HEK293T (cell line): ENCODE results near the gene MED1.
A peak's percentile ranks its signal among the peaks of the same experiment; 100 is the strongest.
"Not testable (repeated sequence)": the region's sequence is repeated elsewhere in the genome, so short reads cannot be mapped to it uniquely, and the experiment has no call there.

ENCODE experiments used
- CTCF ChIA-PET: fragments of 350-600 bp; formaldehyde crosslinking; extraction: SDS; loops from one replicate; lab custom pipeline; 2021; ENCODE audit warnings: antibody characterized with exemption, inconsistent platforms; lab: Yijun Ruan, JAX
- POLR2A ChIA-PET: fragments of 350-600 bp; formaldehyde crosslinking; extraction: SDS; loops from one replicate; lab custom pipeline; 2020; ENCODE audit warnings: antibody characterized with exemption, inconsistent platforms; lab: Yijun Ruan, JAX
- DNase-seq: peaks from one replicate; pipeline ENCODE4 v3.0.0; 2012; ENCODE audit warnings: mixed read lengths; ENCODE audit errors: extremely low spot score
- ARNT ChIP-seq: fragments of 450-650 bp; IDR thresholded peaks from 2 replicates; pipeline ENCODE4 v1.6.1; 2017; ENCODE audit warnings: mild to moderate bottlenecking
- BHLHE40 ChIP-seq: fragments of 450-650 bp; IDR thresholded peaks from 2 replicates; pipeline ENCODE4 v1.6.1; 2016; ENCODE audit warnings: mild to moderate bottlenecking, moderate library complexity, borderline replicate concordance
- CTBP1 ChIP-seq: fragments of 450-650 bp; IDR thresholded peaks from 2 replicates; pipeline ENCODE4 v1.6.1; 2016; ENCODE audit warnings: borderline replicate concordance
- ELF4 ChIP-seq: fragments of 450-650 bp; IDR thresholded peaks from 2 replicates; pipeline ENCODE4 v1.6.1; 2017; ENCODE audit warnings: antibody characterized with exemption
- FOXA1 ChIP-seq: fragments of 450-650 bp; IDR thresholded peaks from 2 replicates; pipeline ENCODE4 v1.6.1; 2016; ENCODE audit warnings: mild to moderate bottlenecking
- FOXK2 ChIP-seq: fragments of 450-650 bp; IDR thresholded peaks from 2 replicates; pipeline ENCODE4 v1.6.1; 2016; ENCODE audit warnings: mild to moderate bottlenecking
- FOXM1 ChIP-seq: fragments of 450-650 bp; IDR thresholded peaks from 2 replicates; pipeline ENCODE4 v1.6.1; 2017; ENCODE audit warnings: mild to moderate bottlenecking, borderline replicate concordance
- HDGF ChIP-seq: fragments of 450-650 bp; IDR thresholded peaks from 2 replicates; pipeline ENCODE4 v1.6.1; 2017; ENCODE audit warnings: antibody characterized with exemption, borderline replicate concordance
- L3MBTL2 ChIP-seq: fragments of 450-650 bp; conservative IDR thresholded peaks from 2 replicates; pipeline ENCODE4 v1.6.1; 2016; ENCODE audit warnings: mild to moderate bottlenecking
- LEF1 ChIP-seq: fragments of 450-650 bp; IDR thresholded peaks from 2 replicates; pipeline ENCODE4 v1.6.1; 2017; ENCODE audit warnings: mild to moderate bottlenecking, borderline replicate concordance
- NFRKB ChIP-seq: fragments of 450-650 bp; IDR thresholded peaks from 2 replicates; pipeline ENCODE4 v1.6.1; 2016; ENCODE audit warnings: mild to moderate bottlenecking, moderate library complexity
- PKNOX1 ChIP-seq: fragments of 450-650 bp; IDR thresholded peaks from 2 replicates; pipeline ENCODE4 v1.6.1; 2016
- SP1 ChIP-seq: fragments of 450-650 bp; IDR thresholded peaks from 2 replicates; pipeline ENCODE4 v1.6.1; 2017
- SUZ12 ChIP-seq: fragments of 450-650 bp; IDR thresholded peaks from 2 replicates; pipeline ENCODE4 v1.6.1; 2016; ENCODE audit warnings: mild to moderate bottlenecking
- TARDBP ChIP-seq: fragments of 450-650 bp; IDR thresholded peaks from 2 replicates; pipeline ENCODE4 v1.6.1; 2016
- ZNF384 ChIP-seq: fragments of 450-650 bp; IDR thresholded peaks from 2 replicates; pipeline ENCODE4 v1.6.1; 2016

Gene MED1, protein sequence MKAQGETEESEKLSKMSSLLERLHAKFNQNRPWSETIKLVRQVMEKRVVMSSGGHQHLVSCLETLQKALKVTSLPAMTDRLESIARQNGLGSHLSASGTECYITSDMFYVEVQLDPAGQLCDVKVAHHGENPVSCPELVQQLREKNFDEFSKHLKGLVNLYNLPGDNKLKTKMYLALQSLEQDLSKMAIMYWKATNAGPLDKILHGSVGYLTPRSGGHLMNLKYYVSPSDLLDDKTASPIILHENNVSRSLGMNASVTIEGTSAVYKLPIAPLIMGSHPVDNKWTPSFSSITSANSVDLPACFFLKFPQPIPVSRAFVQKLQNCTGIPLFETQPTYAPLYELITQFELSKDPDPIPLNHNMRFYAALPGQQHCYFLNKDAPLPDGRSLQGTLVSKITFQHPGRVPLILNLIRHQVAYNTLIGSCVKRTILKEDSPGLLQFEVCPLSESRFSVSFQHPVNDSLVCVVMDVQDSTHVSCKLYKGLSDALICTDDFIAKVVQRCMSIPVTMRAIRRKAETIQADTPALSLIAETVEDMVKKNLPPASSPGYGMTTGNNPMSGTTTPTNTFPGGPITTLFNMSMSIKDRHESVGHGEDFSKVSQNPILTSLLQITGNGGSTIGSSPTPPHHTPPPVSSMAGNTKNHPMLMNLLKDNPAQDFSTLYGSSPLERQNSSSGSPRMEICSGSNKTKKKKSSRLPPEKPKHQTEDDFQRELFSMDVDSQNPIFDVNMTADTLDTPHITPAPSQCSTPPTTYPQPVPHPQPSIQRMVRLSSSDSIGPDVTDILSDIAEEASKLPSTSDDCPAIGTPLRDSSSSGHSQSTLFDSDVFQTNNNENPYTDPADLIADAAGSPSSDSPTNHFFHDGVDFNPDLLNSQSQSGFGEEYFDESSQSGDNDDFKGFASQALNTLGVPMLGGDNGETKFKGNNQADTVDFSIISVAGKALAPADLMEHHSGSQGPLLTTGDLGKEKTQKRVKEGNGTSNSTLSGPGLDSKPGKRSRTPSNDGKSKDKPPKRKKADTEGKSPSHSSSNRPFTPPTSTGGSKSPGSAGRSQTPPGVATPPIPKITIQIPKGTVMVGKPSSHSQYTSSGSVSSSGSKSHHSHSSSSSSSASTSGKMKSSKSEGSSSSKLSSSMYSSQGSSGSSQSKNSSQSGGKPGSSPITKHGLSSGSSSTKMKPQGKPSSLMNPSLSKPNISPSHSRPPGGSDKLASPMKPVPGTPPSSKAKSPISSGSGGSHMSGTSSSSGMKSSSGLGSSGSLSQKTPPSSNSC (N-terminal part only)

GRCh38 chr17:39450847-39451581 is at the start of gene MED1:
Gene MED1 (minus strand): TSS chr17:39451263. CDS start chr17:39451062, 201 bp downstream.
- CTCF ChIA-PET = interaction anchor here (0.9 kb wide), 1 partner anchor 215 kb away, joined by 6 read pairs; no protein-coding TSS in a partner anchor
- DNase-seq = peak; percentile 94
- POLR2A ChIA-PET = interaction anchor here (0.5 to 7.4 kb wide), 14 partner anchors 10 to 251 kb away, joined by 3 to 124 read pairs (median 5); partner anchors contain the start of genes CDK12 and RPL19
- peak; percentile 69 for TF ChIP-seq ELF4
- TF ChIP-seq LEF1 = no peak
- peak; percentile 80 for TF ChIP-seq NFRKB
- peak; percentile 39; the same call in 1 of the 2 replicates for TF ChIP-seq SP1
- peak; percentile 31; the same call in 1 of the 2 replicates for TF ChIP-seq PKNOX1
- peak; percentile 26; the same call in 1 of the 2 replicates for TF ChIP-seq ZNF384

- CTCF ChIA-PET, DNase-seq: not testable (repeated sequence)
- POLR2A ChIA-PET = interaction anchor here (1.1 kb wide), 1 partner anchor 36 kb away, joined by 3 read pairs; the partner anchor contains the start of gene CDK12
Observed at GRCh38 chr17:39496921-39497320, 45.9 kb upstream of the MED1 start.

- TF ChIP-seq NFRKB (no peak), HDGF (no peak)
- DNase-seq = no peak
- CTCF ChIA-PET = interaction anchor here (1.1 kb wide), 1 partner anchor 26 kb away, joined by 3 read pairs; the partner anchor contains the start of gene CDK12
- POLR2A ChIA-PET = interaction anchor here (0.7 to 1.7 kb wide), 2 partner anchors 27 to 37 kb away, joined by 3 to 4 read pairs; partner anchors contain the start of gene CDK12
Observed at GRCh38 chr17:39487946-39488345, 36.9 kb upstream of the MED1 start.

- POLR2A ChIA-PET = interaction anchor here (0.7 to 1.7 kb wide), 2 partner anchors 27 to 37 kb away, joined by 3 to 4 read pairs; partner anchors contain the start of gene CDK12
- DNase-seq, CTCF ChIA-PET: not testable (repeated sequence)
Observed at GRCh38 chr17:39487490-39487889, 36.4 kb upstream of the MED1 start.

DNA sequence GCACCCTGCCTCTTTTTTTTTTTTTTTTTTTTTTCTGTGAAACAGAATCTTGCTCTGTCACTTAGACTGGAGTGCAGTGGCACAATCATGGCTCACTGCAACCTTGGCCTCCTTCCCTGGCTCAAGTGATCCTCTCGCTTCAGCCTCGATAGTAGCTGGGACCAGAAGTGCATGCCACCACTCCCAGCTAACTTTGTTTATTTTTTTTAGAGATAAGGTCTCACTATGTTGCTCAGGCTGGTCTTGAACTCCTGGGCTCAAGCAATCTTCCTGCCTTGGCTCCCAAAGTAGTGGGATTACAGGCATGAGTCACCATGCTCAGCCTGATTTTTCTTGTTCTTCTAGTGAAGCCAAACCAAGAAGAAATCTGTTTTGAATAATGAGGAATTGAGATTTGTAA is 35.2 kb upstream of the MED1 start:
- CTCF ChIA-PET = interaction anchor here (0.7 kb wide), 2 partner anchors 185 to 824 kb away, joined by 3 to 4 read pairs; no protein-coding TSS in a partner anchor
- TF ChIP-seq ZNF384 = peak; percentile 37; the same call in 1 of the 2 replicates
- no peak for TF ChIP-seq BHLHE40
- POLR2A ChIA-PET = interaction anchor here (2.3 kb wide), 1 partner anchor 24 kb away, joined by 20 read pairs; the partner anchor contains the start of gene CDK12
- no peak for DNase-seq

GRCh38 chr17:39485555-39485954 is 34.5 kb upstream of the MED1 start:
- ChIA-PET POLR2A (interaction anchor here (1.5 to 2.3 kb wide), 2 partner anchors 23 to 34 kb away, joined by 6 to 20 read pairs; partner anchors contain the start of genes CDK12 and MED1), CTCF (interaction anchor here (0.6 to 1.2 kb wide), 2 partner anchors 136 to 934 kb away, joined by 3 to 5 read pairs; no protein-coding TSS in a partner anchor)
- no peak for DNase-seq
- no peak for TF ChIP-seq ELF4
- no peak for TF ChIP-seq FOXM1
- no peak for TF ChIP-seq NFRKB
- no peak for TF ChIP-seq HDGF
- TF ChIP-seq ARNT = no peak
- no peak for TF ChIP-seq BHLHE40
- TF ChIP-seq L3MBTL2 = no peak
- no peak for TF ChIP-seq PKNOX1
- TF ChIP-seq TARDBP = no peak
- no peak for TF ChIP-seq FOXK2
- TF ChIP-seq CTBP1 = no peak
- no peak for TF ChIP-seq SUZ12
- TF ChIP-seq SP1 = no peak
- TF ChIP-seq FOXA1 = no peak
- TF ChIP-seq LEF1 = no peak
- TF ChIP-seq ZNF384 = no peak
